WTC11 (cell line): Measurements from ENCODE around the gene NLGN1. TPM values are rescaled to one million over a fixed set of nuclear protein-coding genes. Genes with fewer than 3 reads are reported as not detected.

Experiments used
- ATAC-seq: fragments of 200-7000 bp; cut with Tn5 transposase; 2 replicates; pipeline ENCODE4 v1.10.0; 2021; ENCODE audit warnings: mild to moderate bottlenecking, moderate library complexity
- CTCF ChIA-PET: fragments of 300-600 bp; sonication (Branson Sonifier 250); formaldehyde crosslinking; loops from one replicate; lab custom pipeline; 2021; ENCODE audit warnings: antibody characterized with exemption; lab: Charles Lee
- POLR2A ChIA-PET: fragments of 350-600 bp; sonication (Branson Sonifier 250); formaldehyde crosslinking; loops from one replicate; lab custom pipeline; 2021; ENCODE audit warnings: antibody characterized with exemption; lab: Charles Lee
- DNase-seq: peaks from one replicate; pipeline ENCODE4 v3.0.0; 2021; ENCODE audit warnings: low spot score
- H3K27ac Mint-ChIP-seq: 2 replicates; pipeline ENCODE4 v1.8.0; 2021; ENCODE audit warnings: mixed read lengths
- H3K27me3 Mint-ChIP-seq: 2 replicates; pipeline ENCODE4 v1.8.0; 2021; ENCODE audit warnings: low read depth, mild to moderate bottlenecking, moderate library complexity, mixed read lengths
- H3K36me3 Mint-ChIP-seq: 2 replicates; pipeline ENCODE4 v1.8.0; 2021; ENCODE audit warnings: mixed read lengths
- H3K4me1 Mint-ChIP-seq: 2 replicates; pipeline ENCODE4 v1.8.0; 2022; ENCODE audit warnings: mixed read lengths
- H3K4me3 Mint-ChIP-seq: 2 replicates; pipeline ENCODE4 v1.8.0; 2021; ENCODE audit warnings: mild to moderate bottlenecking, moderate library complexity, mixed read lengths
- H3K9me3 Mint-ChIP-seq: 2 replicates; pipeline ENCODE4 v1.8.0; 2021; ENCODE audit warnings: mixed read lengths
- ATF1 ChIP-seq: sonication (generic); formaldehyde crosslinking; IDR thresholded peaks from 2 replicates; pipeline ENCODE4 v1.8.1; 2023; ENCODE audit warnings: mild to moderate bottlenecking, moderate library complexity, missing genetic modification reagents
- EMX1 ChIP-seq: fragments of 250-450 bp; sonication (Bioruptor Pico); IDR thresholded peaks from 2 replicates; pipeline ENCODE4 v1.8.0; 2021; ENCODE audit warnings: mild to moderate bottlenecking
- ETV6 ChIP-seq: sonication (generic); formaldehyde crosslinking; IDR thresholded peaks from 2 replicates; pipeline ENCODE4 v1.8.1; 2022; ENCODE audit warnings: mild to moderate bottlenecking, missing genetic modification reagents
- JAZF1 ChIP-seq: fragments of 250-450 bp; sonication (Bioruptor Pico); IDR thresholded peaks from 2 replicates; pipeline ENCODE4 v1.9.0; 2021; ENCODE audit warnings: moderate library complexity, mild to moderate bottlenecking, inconsistent platforms
- JUN ChIP-seq: sonication (generic); formaldehyde crosslinking; IDR thresholded peaks from 2 replicates; pipeline ENCODE4 v1.8.0; 2023; ENCODE audit warnings: mild to moderate bottlenecking, missing genetic modification reagents
- KAT7 ChIP-seq: sonication (generic); formaldehyde crosslinking; IDR thresholded peaks from 2 replicates; pipeline ENCODE4 v1.8.1; 2023; ENCODE audit warnings: missing genetic modification reagents, mild to moderate bottlenecking, borderline replicate concordance
- NFYB ChIP-seq: sonication (generic); formaldehyde crosslinking; conservative IDR thresholded peaks from 2 replicates; pipeline ENCODE4 v1.8.0; 2022; ENCODE audit warnings: low read depth, missing genetic modification reagents
- SP1 ChIP-seq: sonication (generic); formaldehyde crosslinking; conservative IDR thresholded peaks from 2 replicates; pipeline ENCODE4 v1.8.1; 2022; ENCODE audit warnings: missing genetic modification reagents
- ZNF121 ChIP-seq: sonication (generic); formaldehyde crosslinking; IDR thresholded peaks from 2 replicates; pipeline ENCODE4 v1.8.0; 2023; ENCODE audit warnings: missing genetic modification reagents
- total RNA-seq: library from RNA; stranded (reverse); gene quantifications from 3 replicates; pipeline ENCODE4 v1.2.3, GENCODE V29; 2021
- TF ChIP-seq, protein P1 (sequence below): sonication (generic); formaldehyde crosslinking; IDR thresholded peaks from 2 replicates; pipeline ENCODE4 v1.8.1; 2023; ENCODE audit warnings: mild to moderate bottlenecking, moderate library complexity, missing genetic modification reagents
- TF ChIP-seq, protein P2 (sequence below): sonication (generic); formaldehyde crosslinking; IDR thresholded peaks from 2 replicates; pipeline ENCODE4 v1.8.1; 2022; ENCODE audit warnings: missing genetic modification reagents, borderline replicate concordance
- TF ChIP-seq, protein P3 (sequence below): sonication (generic); formaldehyde crosslinking; conservative IDR thresholded peaks from 2 replicates; pipeline ENCODE4 v1.8.1; 2023; ENCODE audit warnings: mild to moderate bottlenecking, low read depth, missing genetic modification reagents, moderate library complexity
- TF ChIP-seq, protein P4 (sequence below): fragments of 250-450 bp; sonication (Bioruptor Pico); IDR thresholded peaks from 2 replicates; pipeline ENCODE4 v1.9.0; 2021; ENCODE audit warnings: moderate library complexity, mild to moderate bottlenecking, inconsistent platforms, borderline replicate concordance
- TF ChIP-seq, protein P5 (sequence below): fragments of 250-450 bp; sonication (Bioruptor Pico); IDR thresholded peaks from 2 replicates; pipeline ENCODE4 v1.9.0; 2021; ENCODE audit warnings: mild to moderate bottlenecking
- TF ChIP-seq, protein P6 (sequence below): fragments of 250-450 bp; sonication (Bioruptor Pico); IDR thresholded peaks from 2 replicates; pipeline ENCODE4 v1.8.0; 2021; ENCODE audit warnings: mild to moderate bottlenecking
- TF ChIP-seq, protein P7 (sequence below): sonication (generic); formaldehyde crosslinking; IDR thresholded peaks from 2 replicates; pipeline ENCODE4 v1.8.1; 2022; ENCODE audit warnings: mild to moderate bottlenecking, moderate library complexity, missing genetic modification reagents
- TF ChIP-seq, protein P8 (sequence below): sonication (generic); formaldehyde crosslinking; IDR thresholded peaks from 2 replicates; pipeline ENCODE4 v1.8.0; 2022; ENCODE audit warnings: missing genetic modification reagents
- TF ChIP-seq, protein P9 (sequence below): sonication (generic); formaldehyde crosslinking; conservative IDR thresholded peaks from 2 replicates; pipeline ENCODE4 v1.8.1; 2022; ENCODE audit warnings: mild to moderate bottlenecking, missing genetic modification reagents

NLGN1 gene
- total RNA-seq, 1 experiment from 2014 or later, result 12.4 TPM

DNA sequence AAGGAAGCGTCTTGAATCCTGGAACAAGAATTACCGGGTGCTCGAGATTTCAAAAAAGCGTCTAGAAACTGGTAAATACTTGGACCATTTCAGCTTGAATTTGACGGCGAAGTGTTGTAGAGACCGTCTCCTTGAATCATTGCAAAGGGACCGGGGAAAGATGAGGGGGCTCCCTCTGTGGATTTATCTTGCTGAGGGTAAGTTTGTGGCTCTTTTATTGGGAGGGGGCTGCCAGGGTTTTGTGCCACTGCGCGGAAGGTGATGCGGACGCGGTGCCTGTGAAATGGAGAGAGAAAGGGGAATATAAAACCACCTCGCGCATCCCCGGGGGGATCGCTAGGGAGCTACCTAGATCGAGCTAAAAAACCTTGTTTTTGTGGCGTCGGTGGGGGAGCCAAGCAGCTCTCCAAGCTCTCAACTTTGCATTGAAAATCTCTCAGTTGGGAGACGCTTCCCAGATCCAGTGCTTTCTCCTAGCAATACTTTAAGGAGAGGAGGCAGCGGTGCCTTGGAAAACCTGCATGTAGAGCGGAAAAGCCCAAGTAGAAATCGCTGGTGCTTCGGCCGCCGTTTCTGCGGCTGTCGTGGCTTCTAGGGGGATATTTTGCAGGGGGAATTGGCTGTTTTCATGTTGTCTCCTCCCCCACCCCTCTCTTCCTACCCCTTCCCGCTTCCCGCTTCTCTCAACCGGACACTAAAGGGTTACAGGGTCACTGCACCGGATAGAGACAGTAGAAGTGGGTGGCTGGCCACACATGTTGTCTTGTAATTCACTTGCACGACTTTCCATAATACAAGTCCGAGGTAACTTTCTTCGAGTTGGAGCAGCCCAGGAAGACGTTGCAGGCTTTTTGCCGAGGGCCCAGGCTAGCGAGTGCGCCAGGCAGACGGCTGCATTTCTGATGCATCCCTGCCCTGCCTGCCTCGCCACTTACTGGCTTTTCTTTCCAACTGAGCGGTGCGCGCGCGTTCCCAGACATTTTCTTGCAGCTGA lies 187.6 kb downstream of the NLGN1 start (continued):
- TF ChIP-seq, protein P1, sequence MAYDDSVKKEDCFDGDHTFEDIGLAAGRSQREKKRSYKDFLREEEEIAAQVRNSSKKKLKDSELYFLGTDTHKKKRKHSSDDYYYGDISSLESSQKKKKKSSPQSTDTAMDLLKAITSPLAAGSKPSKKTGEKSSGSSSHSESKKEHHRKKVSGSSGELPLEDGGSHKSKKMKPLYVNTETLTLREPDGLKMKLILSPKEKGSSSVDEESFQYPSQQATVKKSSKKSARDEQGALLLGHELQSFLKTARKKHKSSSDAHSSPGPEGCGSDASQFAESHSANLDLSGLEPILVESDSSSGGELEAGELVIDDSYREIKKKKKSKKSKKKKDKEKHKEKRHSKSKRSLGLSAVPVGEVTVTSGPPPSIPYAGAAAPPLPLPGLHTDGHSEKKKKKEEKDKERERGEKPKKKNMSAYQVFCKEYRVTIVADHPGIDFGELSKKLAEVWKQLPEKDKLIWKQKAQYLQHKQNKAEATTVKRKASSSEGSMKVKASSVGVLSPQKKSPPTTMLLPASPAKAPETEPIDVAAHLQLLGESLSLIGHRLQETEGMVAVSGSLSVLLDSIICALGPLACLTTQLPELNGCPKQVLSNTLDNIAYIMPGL (CRISPR knock-in tag), result no peak
- TF ChIP-seq ZNF121, result no peak
- TF ChIP-seq, protein P2, sequence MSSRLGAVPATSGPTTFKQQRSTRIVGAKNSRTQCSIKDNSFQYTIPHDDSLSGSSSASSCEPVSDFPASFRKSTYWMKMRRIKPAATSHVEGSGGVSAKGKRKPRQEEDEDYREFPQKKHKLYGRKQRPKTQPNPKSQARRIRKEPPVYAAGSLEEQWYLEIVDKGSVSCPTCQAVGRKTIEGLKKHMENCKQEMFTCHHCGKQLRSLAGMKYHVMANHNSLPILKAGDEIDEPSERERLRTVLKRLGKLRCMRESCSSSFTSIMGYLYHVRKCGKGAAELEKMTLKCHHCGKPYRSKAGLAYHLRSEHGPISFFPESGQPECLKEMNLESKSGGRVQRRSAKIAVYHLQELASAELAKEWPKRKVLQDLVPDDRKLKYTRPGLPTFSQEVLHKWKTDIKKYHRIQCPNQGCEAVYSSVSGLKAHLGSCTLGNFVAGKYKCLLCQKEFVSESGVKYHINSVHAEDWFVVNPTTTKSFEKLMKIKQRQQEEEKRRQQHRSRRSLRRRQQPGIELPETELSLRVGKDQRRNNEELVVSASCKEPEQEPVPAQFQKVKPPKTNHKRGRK (CRISPR knock-in tag), result no peak
- no peak for TF ChIP-seq JAZF1 (CRISPR knock-in tag)

DNA sequence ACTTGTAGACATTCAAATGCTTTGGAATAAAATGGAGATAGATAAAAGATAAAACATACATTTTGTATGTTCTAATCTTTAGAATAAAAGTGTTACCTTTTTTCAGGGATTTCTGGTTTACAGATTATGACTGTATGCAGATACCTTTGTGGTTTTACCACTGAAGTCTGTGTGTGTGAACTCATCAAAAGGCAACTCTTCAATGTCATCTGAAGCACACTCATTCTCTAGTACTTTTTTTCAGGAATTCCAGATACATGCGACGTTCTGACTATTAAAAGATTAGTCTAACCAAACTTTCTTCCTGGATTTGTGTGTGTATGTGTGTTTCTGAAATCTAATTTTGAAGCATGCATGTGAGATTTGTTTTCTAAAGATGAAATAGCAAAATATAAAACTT lies 188.6 kb downstream of the NLGN1 start:
- DNase-seq (no peak), ATAC-seq (no peak)
- H3K4me3 Mint-ChIP-seq, result peak overlapping the region; percentile 87
- H3K27me3 Mint-ChIP-seq, result no peaks in the 10 kb centered on the region; the same call in 1 of the 2 replicates
- H3K36me3 Mint-ChIP-seq, result no peaks in the 10 kb centered on the region
- no peaks in the 10 kb centered on the region for H3K9me3 Mint-ChIP-seq
- CTCF ChIA-PET, result no interaction called here
- peaks cover 43% of the 10 kb centered on the region for H3K4me1 Mint-ChIP-seq
- H3K27ac Mint-ChIP-seq, result peak overlapping the region; percentile 15; the same call in 1 of the 2 replicates
- POLR2A ChIA-PET, result no interaction called here
- no peak for TF ChIP-seq ATF1
- no peak for TF ChIP-seq JUN (CRISPR knock-in tag)
- TF ChIP-seq, protein P3, sequence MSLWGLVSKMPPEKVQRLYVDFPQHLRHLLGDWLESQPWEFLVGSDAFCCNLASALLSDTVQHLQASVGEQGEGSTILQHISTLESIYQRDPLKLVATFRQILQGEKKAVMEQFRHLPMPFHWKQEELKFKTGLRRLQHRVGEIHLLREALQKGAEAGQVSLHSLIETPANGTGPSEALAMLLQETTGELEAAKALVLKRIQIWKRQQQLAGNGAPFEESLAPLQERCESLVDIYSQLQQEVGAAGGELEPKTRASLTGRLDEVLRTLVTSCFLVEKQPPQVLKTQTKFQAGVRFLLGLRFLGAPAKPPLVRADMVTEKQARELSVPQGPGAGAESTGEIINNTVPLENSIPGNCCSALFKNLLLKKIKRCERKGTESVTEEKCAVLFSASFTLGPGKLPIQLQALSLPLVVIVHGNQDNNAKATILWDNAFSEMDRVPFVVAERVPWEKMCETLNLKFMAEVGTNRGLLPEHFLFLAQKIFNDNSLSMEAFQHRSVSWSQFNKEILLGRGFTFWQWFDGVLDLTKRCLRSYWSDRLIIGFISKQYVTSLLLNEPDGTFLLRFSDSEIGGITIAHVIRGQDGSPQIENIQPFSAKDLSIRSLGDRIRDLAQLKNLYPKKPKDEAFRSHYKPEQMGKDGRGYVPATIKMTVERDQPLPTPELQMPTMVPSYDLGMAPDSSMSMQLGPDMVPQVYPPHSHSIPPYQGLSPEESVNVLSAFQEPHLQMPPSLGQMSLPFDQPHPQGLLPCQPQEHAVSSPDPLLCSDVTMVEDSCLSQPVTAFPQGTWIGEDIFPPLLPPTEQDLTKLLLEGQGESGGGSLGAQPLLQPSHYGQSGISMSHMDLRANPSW (CRISPR knock-in tag), result no peak
- TF ChIP-seq, protein P4, sequence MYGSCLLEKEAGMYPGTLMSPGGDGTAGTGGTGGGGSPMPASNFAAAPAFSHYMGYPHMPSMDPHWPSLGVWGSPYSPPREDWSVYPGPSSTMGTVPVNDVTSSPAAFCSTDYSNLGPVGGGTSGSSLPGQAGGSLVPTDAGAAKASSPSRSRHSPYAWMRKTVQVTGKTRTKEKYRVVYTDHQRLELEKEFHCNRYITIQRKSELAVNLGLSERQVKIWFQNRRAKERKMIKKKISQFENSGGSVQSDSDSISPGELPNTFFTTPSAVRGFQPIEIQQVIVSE, result no peak
- TF ChIP-seq, protein P5, sequence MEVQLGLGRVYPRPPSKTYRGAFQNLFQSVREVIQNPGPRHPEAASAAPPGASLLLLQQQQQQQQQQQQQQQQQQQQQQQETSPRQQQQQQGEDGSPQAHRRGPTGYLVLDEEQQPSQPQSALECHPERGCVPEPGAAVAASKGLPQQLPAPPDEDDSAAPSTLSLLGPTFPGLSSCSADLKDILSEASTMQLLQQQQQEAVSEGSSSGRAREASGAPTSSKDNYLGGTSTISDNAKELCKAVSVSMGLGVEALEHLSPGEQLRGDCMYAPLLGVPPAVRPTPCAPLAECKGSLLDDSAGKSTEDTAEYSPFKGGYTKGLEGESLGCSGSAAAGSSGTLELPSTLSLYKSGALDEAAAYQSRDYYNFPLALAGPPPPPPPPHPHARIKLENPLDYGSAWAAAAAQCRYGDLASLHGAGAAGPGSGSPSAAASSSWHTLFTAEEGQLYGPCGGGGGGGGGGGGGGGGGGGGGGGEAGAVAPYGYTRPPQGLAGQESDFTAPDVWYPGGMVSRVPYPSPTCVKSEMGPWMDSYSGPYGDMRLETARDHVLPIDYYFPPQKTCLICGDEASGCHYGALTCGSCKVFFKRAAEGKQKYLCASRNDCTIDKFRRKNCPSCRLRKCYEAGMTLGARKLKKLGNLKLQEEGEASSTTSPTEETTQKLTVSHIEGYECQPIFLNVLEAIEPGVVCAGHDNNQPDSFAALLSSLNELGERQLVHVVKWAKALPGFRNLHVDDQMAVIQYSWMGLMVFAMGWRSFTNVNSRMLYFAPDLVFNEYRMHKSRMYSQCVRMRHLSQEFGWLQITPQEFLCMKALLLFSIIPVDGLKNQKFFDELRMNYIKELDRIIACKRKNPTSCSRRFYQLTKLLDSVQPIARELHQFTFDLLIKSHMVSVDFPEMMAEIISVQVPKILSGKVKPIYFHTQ (CRISPR knock-in tag), result no peak
- TF ChIP-seq ETV6 (CRISPR knock-in tag), result no peak
- TF ChIP-seq SP1 (CRISPR knock-in tag), result no peak
- no peak for TF ChIP-seq KAT7 (CRISPR knock-in tag)
- TF ChIP-seq, protein P6, sequence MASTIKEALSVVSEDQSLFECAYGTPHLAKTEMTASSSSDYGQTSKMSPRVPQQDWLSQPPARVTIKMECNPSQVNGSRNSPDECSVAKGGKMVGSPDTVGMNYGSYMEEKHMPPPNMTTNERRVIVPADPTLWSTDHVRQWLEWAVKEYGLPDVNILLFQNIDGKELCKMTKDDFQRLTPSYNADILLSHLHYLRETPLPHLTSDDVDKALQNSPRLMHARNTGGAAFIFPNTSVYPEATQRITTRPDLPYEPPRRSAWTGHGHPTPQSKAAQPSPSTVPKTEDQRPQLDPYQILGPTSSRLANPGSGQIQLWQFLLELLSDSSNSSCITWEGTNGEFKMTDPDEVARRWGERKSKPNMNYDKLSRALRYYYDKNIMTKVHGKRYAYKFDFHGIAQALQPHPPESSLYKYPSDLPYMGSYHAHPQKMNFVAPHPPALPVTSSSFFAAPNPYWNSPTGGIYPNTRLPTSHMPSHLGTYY (CRISPR knock-in tag), result no peak
- TF ChIP-seq, protein P7, sequence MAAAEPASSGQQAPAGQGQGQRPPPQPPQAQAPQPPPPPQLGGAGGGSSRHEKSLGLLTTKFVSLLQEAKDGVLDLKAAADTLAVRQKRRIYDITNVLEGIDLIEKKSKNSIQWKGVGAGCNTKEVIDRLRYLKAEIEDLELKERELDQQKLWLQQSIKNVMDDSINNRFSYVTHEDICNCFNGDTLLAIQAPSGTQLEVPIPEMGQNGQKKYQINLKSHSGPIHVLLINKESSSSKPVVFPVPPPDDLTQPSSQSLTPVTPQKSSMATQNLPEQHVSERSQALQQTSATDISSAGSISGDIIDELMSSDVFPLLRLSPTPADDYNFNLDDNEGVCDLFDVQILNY (CRISPR knock-in tag), result no peak
- TF ChIP-seq, protein P8, sequence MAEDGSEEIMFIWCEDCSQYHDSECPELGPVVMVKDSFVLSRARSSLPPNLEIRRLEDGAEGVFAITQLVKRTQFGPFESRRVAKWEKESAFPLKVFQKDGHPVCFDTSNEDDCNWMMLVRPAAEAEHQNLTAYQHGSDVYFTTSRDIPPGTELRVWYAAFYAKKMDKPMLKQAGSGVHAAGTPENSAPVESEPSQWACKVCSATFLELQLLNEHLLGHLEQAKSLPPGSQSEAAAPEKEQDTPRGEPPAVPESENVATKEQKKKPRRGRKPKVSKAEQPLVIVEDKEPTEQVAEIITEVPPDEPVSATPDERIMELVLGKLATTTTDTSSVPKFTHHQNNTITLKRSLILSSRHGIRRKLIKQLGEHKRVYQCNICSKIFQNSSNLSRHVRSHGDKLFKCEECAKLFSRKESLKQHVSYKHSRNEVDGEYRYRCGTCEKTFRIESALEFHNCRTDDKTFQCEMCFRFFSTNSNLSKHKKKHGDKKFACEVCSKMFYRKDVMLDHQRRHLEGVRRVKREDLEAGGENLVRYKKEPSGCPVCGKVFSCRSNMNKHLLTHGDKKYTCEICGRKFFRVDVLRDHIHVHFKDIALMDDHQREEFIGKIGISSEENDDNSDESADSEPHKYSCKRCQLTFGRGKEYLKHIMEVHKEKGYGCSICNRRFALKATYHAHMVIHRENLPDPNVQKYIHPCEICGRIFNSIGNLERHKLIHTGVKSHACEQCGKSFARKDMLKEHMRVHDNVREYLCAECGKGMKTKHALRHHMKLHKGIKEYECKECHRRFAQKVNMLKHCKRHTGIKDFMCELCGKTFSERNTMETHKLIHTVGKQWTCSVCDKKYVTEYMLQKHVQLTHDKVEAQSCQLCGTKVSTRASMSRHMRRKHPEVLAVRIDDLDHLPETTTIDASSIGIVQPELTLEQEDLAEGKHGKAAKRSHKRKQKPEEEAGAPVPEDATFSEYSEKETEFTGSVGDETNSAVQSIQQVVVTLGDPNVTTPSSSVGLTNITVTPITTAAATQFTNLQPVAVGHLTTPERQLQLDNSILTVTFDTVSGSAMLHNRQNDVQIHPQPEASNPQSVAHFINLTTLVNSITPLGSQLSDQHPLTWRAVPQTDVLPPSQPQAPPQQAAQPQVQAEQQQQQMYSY (CRISPR knock-in tag), result no peak
- TF ChIP-seq EMX1 (CRISPR knock-in tag), result no peak
- no peak for TF ChIP-seq NFYB (CRISPR knock-in tag)
- TF ChIP-seq, protein P9, sequence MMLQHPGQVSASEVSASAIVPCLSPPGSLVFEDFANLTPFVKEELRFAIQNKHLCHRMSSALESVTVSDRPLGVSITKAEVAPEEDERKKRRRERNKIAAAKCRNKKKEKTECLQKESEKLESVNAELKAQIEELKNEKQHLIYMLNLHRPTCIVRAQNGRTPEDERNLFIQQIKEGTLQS (CRISPR knock-in tag), result no peak
